NCI-H1092 (cell line): ENCODE measurements around the gene TRIML1.
"Not testable (repeated sequence)": the region's sequence is repeated elsewhere in the genome, so short reads cannot be mapped to it uniquely, and the experiment has no call there.

Experiments
- DNase-seq: peaks from one replicate; lab custom pipeline; 2025; lab: John Stamatoyannopoulos, UW

The TRIML1 gene

GRCh38 chr4:188154668-188155405 lies 15.6 kb downstream of the TRIML1 start:
- DNase-seq, result no peak

- DNase-seq, result no peak
These were observed 19.1 kb downstream of the TRIML1 start for GRCh38 chr4:188158336-188158735.

- not testable (repeated sequence) for DNase-seq
These were observed 20.4 kb downstream of the TRIML1 start for GRCh38 chr4:188159513-188160226.

- DNase-seq, result no peak
These were observed 21.2 kb downstream of the TRIML1 start for GRCh38 chr4:188160406-188160805.

GRCh38 chr4:188161167-188161566 lies 21.9 kb downstream of the TRIML1 start:
- no peak for DNase-seq

GRCh38 chr4:188162698-188163097 lies 23.5 kb downstream of the TRIML1 start:
- DNase-seq, result no peak

GRCh38 chr4:188168726-188169373 lies 29.6 kb downstream of the TRIML1 start:
- no peak for DNase-seq

- no peak for DNase-seq
These were observed 32.3 kb downstream of the TRIML1 start for GRCh38 chr4:188171551-188171950.

- no peak for DNase-seq
These were observed 36.0 kb downstream of the TRIML1 start for GRCh38 chr4:188175288-188175687.

GRCh38 chr4:188177997-188178675 lies 38.9 kb downstream of the TRIML1 start:
- no peak for DNase-seq

GRCh38 chr4:188178806-188179205 lies 39.6 kb downstream of the TRIML1 start:
- no peak for DNase-seq

GRCh38 chr4:188187106-188187505 lies 47.9 kb downstream of the TRIML1 start:
- DNase-seq, result no peak

- no peak for DNase-seq
These were observed 51.2 kb downstream of the TRIML1 start for GRCh38 chr4:188190461-188190860.

GRCh38 chr4:188194421-188194820 lies 55.2 kb downstream of the TRIML1 start:
- no peak for DNase-seq

GRCh38 chr4:188195389-188195985 lies 56.2 kb downstream of the TRIML1 start:
- peak; percentile 5 for DNase-seq

GRCh38 chr4:188196134-188196735 lies 57.0 kb downstream of the TRIML1 start:
- no peak for DNase-seq
